DND-41 (cell line): ENCODE measurements around the gene ADK.

Experiments
- ATAC-seq: fragments of 200-7000 bp; cut with Tn5 transposase; 3 replicates; pipeline ENCODE4 v1.9.1; 2021; ENCODE audit warnings: low read depth; ENCODE audit not compliant: insufficient read depth
- DNase-seq: peaks from one replicate; pipeline ENCODE4 v3.0.0-alpha.2; 2020
- H2AFZ ChIP-seq: 2 replicates; pipeline ENCODE4 v1.6.0; 2012; ENCODE audit warnings: low read depth, low read length
- H3K27ac ChIP-seq: 2 replicates; pipeline ENCODE4 v1.5.1; 2012; ENCODE audit warnings: low read length, inconsistent platforms
- H3K27me3 ChIP-seq: fragments of 200-600 bp; sonication (generic); 2 replicates; pipeline ENCODE4 v1.6.0; 2012; ENCODE audit warnings: low read length, mild to moderate bottlenecking, inconsistent platforms; ENCODE audit not compliant: insufficient read depth, poor library complexity
- H3K36me3 ChIP-seq: 2 replicates; pipeline ENCODE4 v1.5.1; 2012; ENCODE audit warnings: low read length, inconsistent platforms; ENCODE audit not compliant: insufficient read depth
- H3K4me1 ChIP-seq: 2 replicates; pipeline ENCODE4 v1.5.1; 2012; ENCODE audit warnings: mild to moderate bottlenecking, low read length; ENCODE audit not compliant: insufficient read depth
- H3K4me2 ChIP-seq: 2 replicates; pipeline ENCODE4 v1.6.0; 2012; ENCODE audit warnings: mild to moderate bottlenecking, moderate library complexity, low read length, inconsistent platforms; ENCODE audit not compliant: insufficient read depth
- H3K4me3 ChIP-seq, 2 experiments: fragments of 200-600 bp in 1 of 2; shearing (Covaris generic) in 1 of 2; 2 replicates each; pipeline ENCODE4 v1.5.1; 2012 to 2016; ENCODE audit warnings: inconsistent platforms in 2 of 2, low read length in 2 of 2, mild to moderate bottlenecking in 2 of 2, low read depth in 1 of 2, moderate library complexity in 1 of 2
- H3K79me2 ChIP-seq: 2 replicates; pipeline ENCODE4 v1.6.0; 2012; ENCODE audit warnings: low read length, inconsistent platforms; ENCODE audit not compliant: insufficient read depth
- H3K9ac ChIP-seq: 2 replicates; pipeline ENCODE4 v1.6.0; 2012; ENCODE audit warnings: low read depth, mild to moderate bottlenecking, inconsistent platforms, low read length, moderate library complexity
- H3K9me3 ChIP-seq: 2 replicates; pipeline ENCODE4 v1.5.1; 2012; ENCODE audit warnings: low read length, moderate library complexity, mild to moderate bottlenecking, inconsistent platforms; ENCODE audit not compliant: insufficient read depth, severe bottlenecking
- H4K20me1 ChIP-seq: 2 replicates; pipeline ENCODE4 v1.6.0; 2012; ENCODE audit warnings: low read length; ENCODE audit not compliant: insufficient read depth
- EZH2 ChIP-seq: IDR thresholded peaks from 3 replicates; pipeline ENCODE4 v1.6.1; 2012; ENCODE audit warnings: borderline replicate concordance, low read depth, mild to moderate bottlenecking, moderate library complexity, low read length, inconsistent platforms; ENCODE audit not compliant: severe bottlenecking
- TF ChIP-seq, protein P1 (sequence below): IDR thresholded peaks from 2 replicates; pipeline ENCODE4 v1.5.1; 2012; ENCODE audit warnings: borderline replicate concordance, low read length, moderate library complexity, mild to moderate bottlenecking; ENCODE audit not compliant: poor library complexity, severe bottlenecking; ENCODE audit errors: extremely low read depth

The ADK gene

DNA sequence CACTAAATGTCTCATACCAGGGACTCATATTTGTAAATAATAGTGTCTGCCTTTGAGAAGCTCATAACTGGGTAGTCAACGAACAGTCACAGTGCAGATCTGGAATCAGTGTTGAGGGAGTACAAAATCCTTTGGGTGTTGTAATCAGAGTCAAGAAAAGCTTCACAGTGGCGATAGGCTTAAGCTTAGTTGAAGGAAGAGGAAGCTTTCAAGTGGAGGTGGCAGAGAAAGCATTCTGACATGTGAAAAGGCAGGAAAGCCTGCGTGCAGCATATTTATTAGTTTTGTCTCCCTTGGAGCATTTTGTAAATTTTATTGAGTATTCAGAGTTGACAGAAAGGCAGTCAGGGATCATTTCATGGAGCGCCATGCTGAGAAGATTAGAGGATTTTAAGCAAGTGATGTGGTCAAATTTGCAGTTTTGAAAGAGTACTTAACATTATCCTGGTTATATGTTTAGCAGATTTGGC, 104.9 kb downstream of the ADK start:
- DNase-seq = no peak
- no peak overlapping the region for H2AFZ ChIP-seq
- no peak for ATAC-seq
- no peaks in the 10 kb centered on the region for H3K36me3 ChIP-seq
- no peak overlapping the region for H3K4me2 ChIP-seq
- no peak overlapping the region for H3K4me3 ChIP-seq
- H4K20me1 ChIP-seq = no peaks in the 10 kb centered on the region
- TF ChIP-seq EZH2 = no peak
- TF ChIP-seq, protein P1, sequence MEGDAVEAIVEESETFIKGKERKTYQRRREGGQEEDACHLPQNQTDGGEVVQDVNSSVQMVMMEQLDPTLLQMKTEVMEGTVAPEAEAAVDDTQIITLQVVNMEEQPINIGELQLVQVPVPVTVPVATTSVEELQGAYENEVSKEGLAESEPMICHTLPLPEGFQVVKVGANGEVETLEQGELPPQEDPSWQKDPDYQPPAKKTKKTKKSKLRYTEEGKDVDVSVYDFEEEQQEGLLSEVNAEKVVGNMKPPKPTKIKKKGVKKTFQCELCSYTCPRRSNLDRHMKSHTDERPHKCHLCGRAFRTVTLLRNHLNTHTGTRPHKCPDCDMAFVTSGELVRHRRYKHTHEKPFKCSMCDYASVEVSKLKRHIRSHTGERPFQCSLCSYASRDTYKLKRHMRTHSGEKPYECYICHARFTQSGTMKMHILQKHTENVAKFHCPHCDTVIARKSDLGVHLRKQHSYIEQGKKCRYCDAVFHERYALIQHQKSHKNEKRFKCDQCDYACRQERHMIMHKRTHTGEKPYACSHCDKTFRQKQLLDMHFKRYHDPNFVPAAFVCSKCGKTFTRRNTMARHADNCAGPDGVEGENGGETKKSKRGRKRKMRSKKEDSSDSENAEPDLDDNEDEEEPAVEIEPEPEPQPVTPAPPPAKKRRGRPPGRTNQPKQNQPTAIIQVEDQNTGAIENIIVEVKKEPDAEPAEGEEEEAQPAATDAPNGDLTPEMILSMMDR = no peak
- H3K79me2 ChIP-seq = no peaks in the 10 kb centered on the region
- no peaks in the 10 kb centered on the region for H3K4me1 ChIP-seq
- H3K9ac ChIP-seq = no peak overlapping the region
- H3K9me3 ChIP-seq = no peaks in the 10 kb centered on the region
- H3K27me3 ChIP-seq = no peaks in the 10 kb centered on the region
- H3K27ac ChIP-seq = no peak overlapping the region

DNA sequence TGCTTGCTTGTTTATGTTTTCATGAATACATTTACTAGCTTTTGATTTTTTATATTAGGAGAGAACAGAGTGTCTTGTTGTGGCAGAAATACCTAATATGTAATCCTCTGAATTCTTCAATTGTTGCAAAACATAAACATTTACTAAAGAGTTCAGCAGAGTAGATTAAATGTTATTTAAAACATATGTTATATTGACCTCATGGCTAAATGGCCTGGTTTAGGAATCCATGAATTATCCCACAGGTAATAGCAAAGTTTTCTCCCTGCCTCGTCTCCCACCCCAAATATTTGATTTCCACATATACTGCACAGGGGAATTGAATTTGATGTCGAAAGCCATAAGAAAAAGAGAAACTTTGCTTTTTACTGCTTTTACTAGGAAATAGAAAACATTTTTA, 111.8 kb downstream of the ADK start:
- no peaks in the 10 kb centered on the region for H3K27me3 ChIP-seq
- no peak overlapping the region for H3K27ac ChIP-seq
- no peaks in the 10 kb centered on the region for H3K4me1 ChIP-seq
- DNase-seq (no peak), ATAC-seq (no peak)
- no peak overlapping the region for H2AFZ ChIP-seq
- no peaks in the 10 kb centered on the region for H3K9me3 ChIP-seq
- H3K36me3 ChIP-seq = no peaks in the 10 kb centered on the region
- peaks cover 2% of the 10 kb centered on the region; the same call in 1 of the 2 replicates for H3K79me2 ChIP-seq
- no peak overlapping the region for H3K4me2 ChIP-seq
- H4K20me1 ChIP-seq = 0 out of 2 replicates have a peak, but pooled peaks cover 2% of the 10 kb centered on the region
- no peak overlapping the region for H3K4me3 ChIP-seq
- TF ChIP-seq EZH2 = no peak
- TF ChIP-seq, protein P1 = no peak
- no peak overlapping the region for H3K9ac ChIP-seq

DNA sequence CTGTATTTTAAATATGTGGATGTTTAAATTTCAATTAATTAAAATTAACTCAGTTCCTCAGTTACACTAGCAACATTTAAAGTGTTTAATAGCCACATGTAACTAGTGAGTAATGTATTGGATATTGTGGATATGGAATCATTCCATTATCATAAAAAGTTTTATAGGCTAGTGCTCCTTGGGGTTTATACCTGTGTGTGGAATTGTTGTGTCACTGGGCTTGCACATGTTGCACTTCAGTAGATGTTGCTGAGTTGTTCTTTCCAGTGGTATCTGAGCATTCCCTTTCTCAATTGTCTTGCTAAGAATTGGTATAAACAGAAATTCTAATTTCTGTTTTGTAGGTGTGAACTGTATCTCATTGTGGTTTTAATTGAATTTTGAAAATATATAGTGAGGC, 113.0 kb downstream of the ADK start:
- Histone ChIP-seq H3K79me2 (peaks cover 2% of the 10 kb centered on the region; the same call in 1 of the 2 replicates), H3K4me3 (no peak overlapping the region), H3K9ac (no peak overlapping the region), H3K4me2 (no peak overlapping the region), H3K9me3 (no peaks in the 10 kb centered on the region), H3K36me3 (no peaks in the 10 kb centered on the region), H2AFZ (no peak overlapping the region), H4K20me1 (0 out of 2 replicates have a peak, but pooled peaks cover 2% of the 10 kb centered on the region), H3K27ac (no peak overlapping the region), H3K4me1 (no peaks in the 10 kb centered on the region), H3K27me3 (no peaks in the 10 kb centered on the region)
- no peak for TF ChIP-seq EZH2
- TF ChIP-seq, protein P1 = no peak
- DNase-seq = no peak
- ATAC-seq = no peak

DNA sequence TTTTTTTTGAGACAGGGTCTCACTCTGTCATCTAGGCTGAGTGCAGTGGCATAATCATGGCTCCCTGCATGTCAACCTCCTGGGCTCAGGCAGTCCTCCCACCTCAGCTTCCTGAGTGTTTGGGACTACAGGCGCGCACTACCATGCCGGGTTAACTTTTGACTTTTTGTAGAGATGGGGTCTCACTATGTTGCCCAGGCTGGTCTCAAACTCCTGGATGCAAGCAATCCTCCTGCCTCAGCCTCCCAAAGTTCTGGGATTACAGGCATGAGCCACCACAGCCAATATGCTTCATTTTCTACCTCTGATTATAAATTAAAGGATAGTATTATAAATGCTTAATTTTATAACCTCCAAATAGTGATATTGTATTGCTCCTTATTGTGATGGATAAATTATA, 121.3 kb downstream of the ADK start:
- Histone ChIP-seq H4K20me1 (peaks cover 3% of the 10 kb centered on the region; the same call in 1 of the 2 replicates), H3K79me2 (no peaks in the 10 kb centered on the region), H3K27me3 (no peaks in the 10 kb centered on the region), H2AFZ (no peak overlapping the region), H3K36me3 (no peaks in the 10 kb centered on the region), H3K9me3 (no peaks in the 10 kb centered on the region), H3K9ac (no peak overlapping the region), H3K4me1 (no peaks in the 10 kb centered on the region), H3K4me2 (no peak overlapping the region), H3K4me3 (no peak overlapping the region), H3K27ac (no peak overlapping the region)
- DNase-seq (no peak), ATAC-seq (no peak)
- no peak for TF ChIP-seq EZH2
- TF ChIP-seq, protein P1 = no peak
